Heart right ventricle (tissue), 16 donors: ENCODE results near the gene RANBP3. TPM values are rescaled to one million over a fixed set of nuclear protein-coding genes. Genes with fewer than 3 reads are reported as not detected.
A peak's percentile ranks its signal among the peaks of the same experiment; 100 is the strongest.

Source experiments
- ATAC-seq, 8 donors: fragments of 200-7000 bp; cut with Tn5 transposase; one replicate each; pipeline ENCODE4 v1.9.1; 2020; ENCODE audit warnings: mild to moderate bottlenecking in 8 of 8, moderate library complexity in 8 of 8, moderate number of reproducible peaks in 1 of 8
- DNase-seq, 2 donors: peaks; one replicate each; pipeline ENCODE4 v3.0.0-alpha.2; 2020
- H3K27ac ChIP-seq, 10 donors: fragments of 200-600 bp; sonication (generic) in 2 of 10; one replicate each; pipeline versions ENCODE4 v1.5.0 to v1.8.0; 2020 to 2022; ENCODE audit warnings: mild to moderate bottlenecking in 3 of 10
- H3K27me3 ChIP-seq, 7 donors: fragments of 200-600 bp; one replicate each; pipeline ENCODE4 v1.8.0; 2021 to 2022; ENCODE audit warnings: mild to moderate bottlenecking in 2 of 7
- H3K36me3 ChIP-seq, 9 donors: fragments of 200-600 bp; sonication (generic) in 1 of 9; one replicate each; pipeline versions ENCODE4 v1.5.0 to v1.8.0; 2020 to 2022; ENCODE audit warnings: mild to moderate bottlenecking in 2 of 9
- H3K4me1 ChIP-seq, 9 donors: fragments of 200-600 bp; sonication (generic) in 1 of 9; one replicate each; pipeline versions ENCODE4 v1.5.0 to v1.8.0; 2020 to 2022; ENCODE audit warnings: mild to moderate bottlenecking in 4 of 9
- H3K4me3 ChIP-seq, 10 donors: fragments of 200-600 bp; sonication (generic) in 2 of 10; one replicate each; pipeline versions ENCODE4 v1.5.0 to v1.8.0; 2020 to 2022; ENCODE audit warnings: mild to moderate bottlenecking in 7 of 10, moderate library complexity in 2 of 10
- H3K9me3 ChIP-seq, 11 donors: fragments of 200-600 bp in 10 of 11; sonication (generic) in 2 of 11; one replicate each; pipeline versions ENCODE4 v1.5.0 to v1.8.0; 2013 to 2022; ENCODE audit warnings: mild to moderate bottlenecking in 2 of 11, control low read depth in 1 of 11, moderate library complexity in 1 of 11
- CTCF ChIP-seq, 9 donors: fragments of 200-600 bp; sonication (generic) in 2 of 9; IDR thresholded peaks; one replicate each; pipeline versions ENCODE4 v1.5.0 to v1.8.0; 2021 to 2022; ENCODE audit warnings: antibody characterized with exemption in 9 of 9, mild to moderate bottlenecking in 5 of 9, moderate library complexity in 1 of 9
- WGBS, 2 donors: extraction: QIAGEN DNeasy Blood & Tissue Kit; methylation state at CpG; one replicate each; pipeline ENCODE4 v1.1.7; 2013; ENCODE audit warnings: inconsistent platforms in 1 of 2; 5-methylcytosine and 5-hydroxymethylcytosine counted together
- intact Hi-C, 10 donors: fragments of 100-400 bp; cut with DNase I; formaldehyde crosslinking; loops; one replicate each; pipeline versions ENCODE4 v1.11.1 to v1.14.2; 2022
- polyA plus RNA-seq, 2 donors: library from polyadenylated mRNA; stranded (reverse); fragments of 200-250 nt; gene quantifications; one replicate each; pipeline ENCODE4 v1.2.3, GENCODE V29; 2013
- total RNA-seq, 10 donors: library from RNA; stranded (reverse); fragmentation: NEBNext Ultra II Directional in 3 of 10; extraction: Animal tissue kit (Norgen Biotek cat#: 25700) in 3 of 10; gene quantifications; one replicate each; pipeline versions ENCODE4 v1.2.1 to v1.2.4, GENCODE V29; 2021 to 2023
- donor health status: Arrhythmogenic right ventricular cardiomyopathy.
- donor health status: ischemic (EF 13 %, LVEDD 7.1; RV severe dilation, severe dysfunction).
- donor health status: healthy with polysubstance abuse.
- donor health status: DM: no; HTN: yes; CAD: no.
- donor health status: DM: no; HTN: no; CAD: no.
- donor health status: ischemic (EF 25% LVEDD 6.9; RV normal size, moderate dysfunction).
- donor health status: ischemic (EF 25% LVEDD 5.7; RV mildly dilated, moderate dysfunction).
- donor health status: healthy.
- donor health status: DM: yes; HTN: yes; CAD: no.
- donor health status: Ischemic cardiomyopathy.
- donor health status: ischemic (EF 35%, LVEDD 5.7; RV mildly dilated, moderate dysfunction).
- donor health status: nonischemic (EF 11% LVEDD 7.7; RV severe dilation, severe dysfunction).
- donor health status: DM: yes; HTN: yes; CAD: no.
- donor health status: PGD.
- donor health status: ischemic (EF 29% LVEDD 5.4; RV normal size, mild dysfunction).
- donor health status: nonischemic (EF 23%, LVEDD 6.1; RV moderate dilation, normal function).

The RANBP3 gene
- total and polyA plus RNA-seq, 12 donors: 29.5 to 76.1 (median 63.0) TPM

DNA sequence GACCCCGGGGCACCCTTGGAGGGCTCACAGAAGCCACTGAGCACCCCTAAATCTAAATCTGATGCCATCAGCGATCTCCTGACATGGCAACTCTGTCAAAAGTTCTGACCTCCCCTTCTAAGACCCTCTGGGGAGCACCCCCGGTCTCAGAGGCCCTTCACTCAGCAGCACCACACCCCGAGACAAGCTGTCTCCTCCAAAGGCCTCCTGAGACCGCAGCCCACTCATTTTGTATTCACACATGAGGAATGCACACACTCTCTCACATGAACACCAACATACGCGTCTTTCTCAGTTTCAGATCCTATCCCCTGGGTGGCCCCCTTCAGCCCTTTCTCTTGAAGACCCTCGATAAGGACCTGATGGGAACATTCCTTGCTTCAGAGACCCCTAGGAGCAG is 77.0 kb downstream of the RANBP3 start:
- no peak overlapping the region for H3K27ac ChIP-seq
- H3K4me3 ChIP-seq: no peak overlapping the region
- whole genome bisulfite sequencing, 2 donors: 86 to 87% methylated on average over 8 of the region's 8 CpGs
- no peaks in the 10 kb centered on the region for H3K9me3 ChIP-seq
- ATAC-seq (no peak), DNase-seq (no peak)
- H3K4me1 ChIP-seq: peaks cover 12 to 51% (median 33%) of the 10 kb centered on the region in 9 donors
- TF ChIP-seq CTCF (IDR thresholded peaks at IDR 0.05): no peak
- intact Hi-C loops: loop anchor here in 3 of 10 donors (5.0 kb wide), 1 partner anchor 76 kb away; the partner anchor contains the start of gene RANBP3 (in 3 of the 3)
- H3K27me3 ChIP-seq: no peaks in the 10 kb centered on the region
- H3K36me3 ChIP-seq: peaks cover 0 to 40% (median 9%) of the 10 kb centered on the region in 9 donors

- Histone ChIP-seq H3K9me3 (no peaks in the 10 kb centered on the region), H3K27me3 (no peaks in the 10 kb centered on the region), H3K4me1 (peaks cover 4 to 51% (median 29%) of the 10 kb centered on the region in 9 donors), H3K27ac (no peak overlapping the region), H3K36me3 (peaks cover 0 to 50% (median 16%) of the 10 kb centered on the region in 9 donors), H3K4me3 (no peak overlapping the region)
- intact Hi-C loops: loop anchor here in 5 of 10 donors (5.0 to 10.0 kb wide), 3 partner anchors 72 to 95 kb away; partner anchors contain the start of genes RANBP3 (in 3 of the 5) and NRTN (in 1 of the 5)
- 85 to 90% methylated on average over 13 of the region's 13 CpGs for WGBS, 2 donors
- TF ChIP-seq CTCF (IDR thresholded peaks at IDR 0.05): no peak
- ATAC-seq (no peak), DNase-seq (no peak)
Measured at GRCh38 chr19:5899728-5900526, 78.0 kb downstream of the RANBP3 start.

- no peak for ATAC-seq
- no peak overlapping the region for H3K4me3 ChIP-seq
- H3K27me3 ChIP-seq: peaks cover 0 to 6% (median 0%) of the 10 kb centered on the region in 7 donors
- H3K27ac ChIP-seq: peak overlapping the region in 1 of 10 donors; percentile 30
- DNase-seq: no peak
- 89 to 92% methylated on average over 30 of the region's 30 CpGs for WGBS, 2 donors
- intact Hi-C loops: loop anchor here in 2 of 10 donors (5.0 to 10.0 kb wide), 2 partner anchors 75 to 93 kb away; partner anchors contain the start of gene NRTN (in 1 of the 2)
- peaks cover 0 to 57% (median 16%) of the 10 kb centered on the region in 9 donors for H3K36me3 ChIP-seq
- no peaks in the 10 kb centered on the region for H3K9me3 ChIP-seq
- H3K4me1 ChIP-seq: peaks cover 5 to 68% (median 40%) of the 10 kb centered on the region in 9 donors
- no peak for TF ChIP-seq CTCF (IDR thresholded peaks at IDR 0.05)
Measured at GRCh38 chr19:5897189-5897969, 80.6 kb downstream of the RANBP3 start.
